Measurements from ENCODE around the gene TNNI2. TPM values are rescaled to one million over a fixed set of nuclear protein-coding genes. Genes with fewer than 3 reads are reported as not detected.

The TNNI2 gene
- total RNA-seq, 6 experiments from 2014 or later: 0.31 to 1.9 (median 1.1) TPM; not detected in 3

- H3K4me3 ChIP-seq: no peak overlapping the region
- no peaks in the 10 kb centered on the region for H3K36me3 ChIP-seq
- TF ChIP-seq, protein P1, sequence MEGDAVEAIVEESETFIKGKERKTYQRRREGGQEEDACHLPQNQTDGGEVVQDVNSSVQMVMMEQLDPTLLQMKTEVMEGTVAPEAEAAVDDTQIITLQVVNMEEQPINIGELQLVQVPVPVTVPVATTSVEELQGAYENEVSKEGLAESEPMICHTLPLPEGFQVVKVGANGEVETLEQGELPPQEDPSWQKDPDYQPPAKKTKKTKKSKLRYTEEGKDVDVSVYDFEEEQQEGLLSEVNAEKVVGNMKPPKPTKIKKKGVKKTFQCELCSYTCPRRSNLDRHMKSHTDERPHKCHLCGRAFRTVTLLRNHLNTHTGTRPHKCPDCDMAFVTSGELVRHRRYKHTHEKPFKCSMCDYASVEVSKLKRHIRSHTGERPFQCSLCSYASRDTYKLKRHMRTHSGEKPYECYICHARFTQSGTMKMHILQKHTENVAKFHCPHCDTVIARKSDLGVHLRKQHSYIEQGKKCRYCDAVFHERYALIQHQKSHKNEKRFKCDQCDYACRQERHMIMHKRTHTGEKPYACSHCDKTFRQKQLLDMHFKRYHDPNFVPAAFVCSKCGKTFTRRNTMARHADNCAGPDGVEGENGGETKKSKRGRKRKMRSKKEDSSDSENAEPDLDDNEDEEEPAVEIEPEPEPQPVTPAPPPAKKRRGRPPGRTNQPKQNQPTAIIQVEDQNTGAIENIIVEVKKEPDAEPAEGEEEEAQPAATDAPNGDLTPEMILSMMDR (IDR thresholded peaks at IDR 0.05): no peak
- no peak for TF ChIP-seq POLR2A (IDR thresholded peaks at IDR 0.05)
- H3K27me3 ChIP-seq: no peaks in the 10 kb centered on the region
- intact Hi-C loops (cut with DNase I): no loop called here
- peaks cover 0 to 10% (median 2%) of the 10 kb centered on the region in 4 donors for H3K4me1 ChIP-seq
- H3K9me3 ChIP-seq: no peaks in the 10 kb centered on the region
- no peak overlapping the region for H3K27ac ChIP-seq
- no peak for DNase-seq
- ATAC-seq: no peak
- 76% methylated on average over 3 of the region's 19 CpGs for WGBS (ENCODE audit: insufficient coverage, low coverage, low lambda C conversion rate, missing lambda C conversion rate)
Measured at GRCh38 chr11:1823376-1824220, 15.2 kb upstream of the TNNI2 start.

- WGBS (ENCODE audit: insufficient coverage, low coverage, low lambda C conversion rate, missing lambda C conversion rate): 60% methylated on average over 1 of the region's 23 CpGs
Measured at GRCh38 chr11:1824221-1825038, 14.4 kb upstream of the TNNI2 start.

DNA sequence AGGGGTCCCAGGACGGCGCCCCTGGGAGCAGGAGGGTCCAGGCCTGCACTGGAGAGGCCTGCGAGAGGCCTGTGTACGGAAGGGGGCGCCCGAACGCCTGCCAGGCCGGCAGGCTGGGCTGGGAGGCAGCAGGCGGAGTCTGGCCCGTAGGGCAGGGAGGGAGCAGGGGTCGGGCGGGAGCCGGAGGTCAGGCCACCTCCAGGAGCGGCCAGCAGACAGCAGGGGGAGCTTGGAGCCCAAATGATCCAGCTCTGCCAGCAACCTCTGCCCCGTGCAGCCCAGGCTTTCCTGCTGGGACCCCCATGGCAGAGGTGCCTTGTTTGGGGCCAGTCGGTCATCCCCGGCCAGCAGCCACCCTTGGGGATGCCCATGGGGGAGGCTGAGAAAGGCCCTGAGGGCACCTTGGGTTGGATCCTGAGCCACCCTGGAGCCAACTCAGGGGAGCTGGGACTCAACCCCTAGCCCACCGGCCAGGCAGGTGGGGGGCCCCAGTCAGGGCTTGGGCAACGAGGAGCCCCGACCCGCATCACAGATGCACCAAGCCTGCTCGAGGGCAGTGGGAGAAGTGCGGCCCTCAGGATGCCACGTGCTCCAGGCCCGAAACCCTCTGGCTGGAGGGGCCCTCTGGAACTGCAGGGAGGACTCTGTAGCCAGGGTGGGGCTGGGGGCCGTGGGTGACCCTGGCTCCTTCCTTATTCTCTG is 13.6 kb upstream of the TNNI2 start:
- WGBS (ENCODE audit: insufficient coverage, low coverage, low lambda C conversion rate, missing lambda C conversion rate): no CpG with 5 or more reads among the region's 26 CpGs
- ATAC-seq (peak; percentile 82 to 88 (median 84)), DNase-seq (peak in 2 of 3 donors; percentile 83 to 88)
- Histone ChIP-seq H3K27ac (no peak overlapping the region), H3K9me3 (no peaks in the 10 kb centered on the region), H3K4me3 (no peak overlapping the region), H3K27me3 (no peaks in the 10 kb centered on the region), H3K4me1 (peaks cover 0 to 12% (median 3%) of the 10 kb centered on the region in 4 donors), H3K36me3 (no peaks in the 10 kb centered on the region)
- intact Hi-C loops (cut with DNase I): loop anchor here in 1 of 2 donors (5.0 kb wide), 1 partner anchor 128 kb away; the partner anchor contains the start of gene KRTAP5-6
- TF ChIP-seq POLR2A (IDR thresholded peaks at IDR 0.05): no peak
- TF ChIP-seq, protein P1 (IDR thresholded peaks at IDR 0.05): peak; percentile 48 to 77 (median 63)

More at GRCh38 chr11:1824221-1825038, 14.4 kb upstream of the TNNI2 start:
- H3K4me3 ChIP-seq: no peak overlapping the region
- no peak for TF ChIP-seq POLR2A (IDR thresholded peaks at IDR 0.05)
- TF ChIP-seq, protein P1 (IDR thresholded peaks at IDR 0.05): no peak
- ATAC-seq (no peak), DNase-seq (no peak)
- no peaks in the 10 kb centered on the region for H3K27me3 ChIP-seq
- peaks cover 0 to 10% (median 2%) of the 10 kb centered on the region in 4 donors for H3K4me1 ChIP-seq
- intact Hi-C loops (cut with DNase I): loop anchor here in 1 of 2 donors (5.0 kb wide), 1 partner anchor 127 kb away; the partner anchor contains the start of gene KRTAP5-6
- no peaks in the 10 kb centered on the region for H3K9me3 ChIP-seq
- H3K36me3 ChIP-seq: no peaks in the 10 kb centered on the region
- no peak overlapping the region for H3K27ac ChIP-seq
